ENCODE results near the gene PIEZO2. TPM values are rescaled to one million over a fixed set of nuclear protein-coding genes. Genes with fewer than 3 reads are reported as not detected.

The PIEZO2 gene
- total and polyA plus RNA-seq, 10 donors, result 0.42 to 13.0 (median 8.0) TPM

DNA sequence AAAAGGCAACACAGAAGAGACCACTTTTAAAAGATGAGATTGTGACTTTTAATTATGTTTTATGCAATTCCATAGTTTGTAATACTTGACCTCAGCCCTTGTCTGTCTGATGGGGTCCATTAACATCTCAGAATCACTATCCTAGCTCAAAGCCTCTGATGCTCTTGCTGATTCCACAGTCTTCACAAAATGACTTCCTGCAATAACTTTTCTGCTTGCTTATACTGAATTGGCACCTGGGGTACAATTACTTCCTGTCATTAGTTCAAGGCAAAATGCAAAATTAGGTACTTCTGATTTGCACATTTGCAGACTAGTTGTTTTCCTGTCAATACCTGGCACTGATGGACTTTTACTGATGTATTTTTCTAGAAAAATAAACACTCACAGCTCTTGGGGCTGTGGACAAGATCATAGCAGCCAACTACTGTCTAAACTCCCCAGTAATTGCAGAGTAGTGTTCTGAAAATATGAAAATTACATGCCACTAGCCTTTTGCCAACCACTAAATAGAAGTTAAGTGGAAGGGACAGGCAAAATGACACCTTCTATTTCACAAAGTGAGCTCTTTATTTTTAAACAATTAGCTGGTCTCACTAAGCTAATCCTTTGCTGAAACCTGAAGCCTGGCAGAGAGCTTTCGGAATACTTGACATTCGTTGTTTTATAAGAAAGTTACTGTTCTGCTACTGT lies 129.1 kb downstream of the PIEZO2 start:
- no peak for DNase-seq
- Histone ChIP-seq H3K4me3 (no peak overlapping the region), H3K27ac (no peak overlapping the region), H3K9me3 (peaks cover 0 to 5% (median 0%) of the 10 kb centered on the region in 8 donors), H3K36me3 (no peaks in the 10 kb centered on the region), H3K27me3 (replicated peaks in 1 of 7) (no peaks in the 10 kb centered on the region), H3K4me1 (no peaks in the 10 kb centered on the region)
- 76 to 96% (median 90%) methylated on average over 2 of the region's 2 CpGs for WGBS, 5 donors
- TF ChIP-seq POLR2AphosphoS5 (IDR thresholded peaks at IDR 0.05) (no peak), POLR2A (IDR thresholded peaks at IDR 0.05) (no peak)
- TF ChIP-seq, protein P1, sequence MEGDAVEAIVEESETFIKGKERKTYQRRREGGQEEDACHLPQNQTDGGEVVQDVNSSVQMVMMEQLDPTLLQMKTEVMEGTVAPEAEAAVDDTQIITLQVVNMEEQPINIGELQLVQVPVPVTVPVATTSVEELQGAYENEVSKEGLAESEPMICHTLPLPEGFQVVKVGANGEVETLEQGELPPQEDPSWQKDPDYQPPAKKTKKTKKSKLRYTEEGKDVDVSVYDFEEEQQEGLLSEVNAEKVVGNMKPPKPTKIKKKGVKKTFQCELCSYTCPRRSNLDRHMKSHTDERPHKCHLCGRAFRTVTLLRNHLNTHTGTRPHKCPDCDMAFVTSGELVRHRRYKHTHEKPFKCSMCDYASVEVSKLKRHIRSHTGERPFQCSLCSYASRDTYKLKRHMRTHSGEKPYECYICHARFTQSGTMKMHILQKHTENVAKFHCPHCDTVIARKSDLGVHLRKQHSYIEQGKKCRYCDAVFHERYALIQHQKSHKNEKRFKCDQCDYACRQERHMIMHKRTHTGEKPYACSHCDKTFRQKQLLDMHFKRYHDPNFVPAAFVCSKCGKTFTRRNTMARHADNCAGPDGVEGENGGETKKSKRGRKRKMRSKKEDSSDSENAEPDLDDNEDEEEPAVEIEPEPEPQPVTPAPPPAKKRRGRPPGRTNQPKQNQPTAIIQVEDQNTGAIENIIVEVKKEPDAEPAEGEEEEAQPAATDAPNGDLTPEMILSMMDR (IDR thresholded peaks at IDR 0.05 in 8 of 11, conservative IDR thresholded peaks at IDR 0.05 in 3 of 11), result no peak
- intact Hi-C loops (cut with DNase I; ENCODE audit: low total_unique reads), result no loop called here

DNA sequence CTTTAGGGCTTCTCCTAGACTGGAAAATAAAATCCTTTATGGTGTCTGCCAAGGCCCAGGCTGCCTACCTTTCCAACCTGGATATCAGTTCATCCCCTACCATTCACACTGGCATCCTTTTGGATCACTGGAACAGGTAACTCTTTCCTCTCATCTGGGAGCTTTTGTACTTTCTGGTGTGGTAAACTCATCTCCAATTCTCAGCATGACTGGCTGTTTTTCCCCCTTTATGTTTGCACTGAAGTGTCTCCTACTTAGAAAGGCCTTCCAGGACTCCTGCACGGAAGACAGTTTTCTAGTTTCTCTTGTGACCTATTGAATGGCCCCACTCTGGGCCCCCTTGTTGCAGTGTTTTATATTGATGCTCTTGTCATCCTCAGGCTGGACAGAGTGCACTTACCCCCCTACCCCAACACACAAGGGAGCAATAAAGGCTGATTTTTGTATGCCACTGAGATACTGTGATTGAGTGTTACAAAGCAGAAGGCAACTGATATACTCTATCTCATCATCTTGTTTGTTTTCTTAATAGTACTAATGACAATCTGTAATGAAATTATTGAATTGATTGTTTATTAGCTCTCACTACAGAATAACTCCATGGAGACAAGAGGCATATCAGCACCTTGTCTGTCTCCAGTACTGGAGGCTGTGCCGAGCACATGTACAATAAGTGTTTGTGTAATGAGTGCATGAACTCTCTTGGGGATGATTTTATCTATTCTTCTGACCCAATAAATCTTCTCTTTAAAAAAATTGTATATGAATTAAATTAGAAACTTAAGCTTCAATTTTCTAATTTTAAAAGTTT lies 129.9 kb downstream of the PIEZO2 start:
- no peak for TF ChIP-seq POLR2A (IDR thresholded peaks at IDR 0.05)
- TF ChIP-seq, protein P1 (IDR thresholded peaks at IDR 0.05 in 8 of 11, conservative IDR thresholded peaks at IDR 0.05 in 3 of 11), result no peak
- Histone ChIP-seq H3K4me1 (no peaks in the 10 kb centered on the region), H3K27ac (no peak overlapping the region), H3K27me3 (replicated peaks in 1 of 7) (no peaks in the 10 kb centered on the region), H3K36me3 (no peaks in the 10 kb centered on the region), H3K4me3 (no peak overlapping the region), H3K9me3 (peaks cover 0 to 5% (median 0%) of the 10 kb centered on the region in 8 donors)
- DNase-seq, result no peak
- intact Hi-C loops (cut with DNase I; ENCODE audit: low total_unique reads), result no loop called here
- WGBS, 5 donors, result 84 to 95% (median 92%) methylated on average over 2 of the region's 2 CpGs

DNA sequence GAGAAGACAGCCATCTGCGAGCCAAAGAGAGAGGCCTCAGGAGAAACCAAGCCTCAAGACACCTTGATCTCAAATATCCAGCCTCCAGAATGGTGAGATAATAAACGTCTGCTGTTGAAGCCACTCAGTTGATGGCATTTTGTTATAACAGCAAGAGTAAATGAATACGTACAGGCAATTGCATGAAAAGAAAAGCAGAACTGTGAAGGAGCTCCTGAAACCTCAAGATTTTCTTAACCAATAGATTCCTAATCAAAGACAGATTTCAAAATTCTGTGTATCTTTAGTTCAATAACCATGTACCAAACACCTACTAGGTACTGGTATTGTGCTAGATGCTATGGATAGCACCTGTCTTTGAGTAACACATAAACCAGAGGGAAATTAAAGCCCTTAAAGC lies 139.5 kb downstream of the PIEZO2 start:
- H3K27me3 ChIP-seq (replicated peaks in 1 of 7), result no peaks in the 10 kb centered on the region
- no peak for DNase-seq
- no peaks in the 10 kb centered on the region for H3K4me1 ChIP-seq
- H3K9me3 ChIP-seq, result no peaks in the 10 kb centered on the region
- H3K4me3 ChIP-seq, result no peak overlapping the region
- H3K27ac ChIP-seq, result no peak overlapping the region
- no peak for TF ChIP-seq POLR2A (IDR thresholded peaks at IDR 0.05)
- intact Hi-C loops (cut with DNase I; ENCODE audit: low total_unique reads), result no loop called here
- no peaks in the 10 kb centered on the region for H3K36me3 ChIP-seq
- 73 to 91% (median 85%) methylated on average over 3 of the region's 3 CpGs for WGBS, 5 donors

GRCh38 chr18:11009147-11009546 lies 140.2 kb downstream of the PIEZO2 start:
- no peak overlapping the region for H3K27ac ChIP-seq
- WGBS, 5 donors, result 84 to 95% (median 92%) methylated on average over 6 of the region's 6 CpGs
- H3K4me1 ChIP-seq, result no peaks in the 10 kb centered on the region
- H3K27me3 ChIP-seq (replicated peaks in 1 of 7), result no peaks in the 10 kb centered on the region
- no peak for TF ChIP-seq POLR2AphosphoS5 (IDR thresholded peaks at IDR 0.05)
- no peak for TF ChIP-seq POLR2A (IDR thresholded peaks at IDR 0.05)
- TF ChIP-seq, protein P1 (IDR thresholded peaks at IDR 0.05 in 8 of 11, conservative IDR thresholded peaks at IDR 0.05 in 3 of 11), result no peak
- no peaks in the 10 kb centered on the region for H3K9me3 ChIP-seq
- no peak for DNase-seq
- H3K4me3 ChIP-seq, result no peak overlapping the region
- intact Hi-C loops (cut with DNase I; ENCODE audit: low total_unique reads), result no loop called here
- H3K36me3 ChIP-seq, result no peaks in the 10 kb centered on the region

Data from spleen (tissue), 11 donors.